ENCODE results near the gene PKP4. TPM values are rescaled to one million over a fixed set of nuclear protein-coding genes. Genes with fewer than 3 reads are reported as not detected.

PKP4 gene
- total RNA-seq, 1 donor from 2014 or later, result 41.0 TPM

DNA sequence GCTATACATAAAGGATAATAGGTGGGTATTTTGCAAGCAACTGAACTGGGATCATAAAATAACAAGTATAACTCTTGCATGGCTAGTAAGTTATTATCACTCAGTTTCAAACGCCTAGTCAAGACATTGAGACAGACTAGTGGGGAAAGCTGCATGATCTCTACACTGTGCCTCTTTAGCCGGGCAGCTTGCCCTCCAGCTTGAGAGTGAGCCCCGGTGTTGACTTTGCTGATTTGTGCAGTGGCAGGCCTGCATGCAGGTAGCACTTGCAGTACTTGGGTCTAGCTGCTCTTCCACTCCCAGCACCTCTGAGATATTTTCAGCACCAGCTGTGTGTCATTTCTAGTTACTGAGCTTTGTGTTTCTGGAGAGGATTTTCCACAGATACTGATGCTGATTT is 219.5 kb downstream of the PKP4 start:
- TF ChIP-seq, protein P1, sequence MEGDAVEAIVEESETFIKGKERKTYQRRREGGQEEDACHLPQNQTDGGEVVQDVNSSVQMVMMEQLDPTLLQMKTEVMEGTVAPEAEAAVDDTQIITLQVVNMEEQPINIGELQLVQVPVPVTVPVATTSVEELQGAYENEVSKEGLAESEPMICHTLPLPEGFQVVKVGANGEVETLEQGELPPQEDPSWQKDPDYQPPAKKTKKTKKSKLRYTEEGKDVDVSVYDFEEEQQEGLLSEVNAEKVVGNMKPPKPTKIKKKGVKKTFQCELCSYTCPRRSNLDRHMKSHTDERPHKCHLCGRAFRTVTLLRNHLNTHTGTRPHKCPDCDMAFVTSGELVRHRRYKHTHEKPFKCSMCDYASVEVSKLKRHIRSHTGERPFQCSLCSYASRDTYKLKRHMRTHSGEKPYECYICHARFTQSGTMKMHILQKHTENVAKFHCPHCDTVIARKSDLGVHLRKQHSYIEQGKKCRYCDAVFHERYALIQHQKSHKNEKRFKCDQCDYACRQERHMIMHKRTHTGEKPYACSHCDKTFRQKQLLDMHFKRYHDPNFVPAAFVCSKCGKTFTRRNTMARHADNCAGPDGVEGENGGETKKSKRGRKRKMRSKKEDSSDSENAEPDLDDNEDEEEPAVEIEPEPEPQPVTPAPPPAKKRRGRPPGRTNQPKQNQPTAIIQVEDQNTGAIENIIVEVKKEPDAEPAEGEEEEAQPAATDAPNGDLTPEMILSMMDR (conservative IDR thresholded peaks at IDR 0.05; ENCODE audit: low read depth, low read length), result no peak
- DNase-seq (ENCODE audit: low read depth), result no peak
- no peak overlapping the region for H3K4me3 ChIP-seq (ENCODE audit: low read depth, low read length)

DNA sequence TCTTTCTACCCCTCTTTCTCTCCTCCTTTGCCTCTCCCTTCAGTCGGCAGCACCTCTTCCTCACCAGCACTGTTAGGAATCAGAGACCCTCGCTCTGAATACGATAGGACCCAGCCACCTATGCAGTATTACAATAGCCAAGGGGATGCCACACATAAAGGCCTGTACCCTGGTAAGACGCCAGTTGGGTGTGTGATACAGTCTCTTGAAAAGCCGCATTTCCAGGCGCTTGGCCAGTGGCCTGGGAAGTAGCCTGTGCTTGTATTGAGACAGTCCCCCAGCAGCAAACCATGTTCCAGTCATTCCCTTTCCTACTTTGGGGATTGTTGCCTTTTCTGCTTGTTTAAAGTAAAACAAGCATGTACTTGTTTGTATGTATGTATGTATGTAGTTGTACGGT is 219.9 kb downstream of the PKP4 start:
- TF ChIP-seq, protein P1 (conservative IDR thresholded peaks at IDR 0.05; ENCODE audit: low read depth, low read length), result no peak

DNA sequence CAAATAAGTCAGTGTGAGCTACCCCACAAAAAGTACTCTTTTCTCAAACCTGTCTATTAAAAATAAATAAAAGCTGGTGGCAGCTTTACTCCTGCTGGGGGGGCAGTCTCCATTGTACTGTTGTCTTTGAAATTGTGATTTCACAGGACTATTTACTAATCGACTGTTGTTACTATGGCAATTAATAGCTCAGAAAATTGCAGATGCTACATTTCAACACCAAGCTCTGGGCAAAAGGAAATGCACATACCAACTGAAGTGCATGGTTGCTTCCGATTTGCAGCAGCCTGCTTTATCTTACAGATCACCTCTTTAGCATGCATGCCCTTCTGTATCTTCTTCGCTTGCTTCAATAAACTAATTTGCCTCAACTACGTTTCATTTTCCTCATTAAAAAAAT is 220.8 kb downstream of the PKP4 start:
- DNase-seq (ENCODE audit: low read depth), result no peak
- TF ChIP-seq, protein P1 (conservative IDR thresholded peaks at IDR 0.05; ENCODE audit: low read depth, low read length), result no peak
- no peak overlapping the region for H3K4me3 ChIP-seq (ENCODE audit: low read depth, low read length)

More for the DNA sequence above, 219.9 kb downstream of the PKP4 start:
- DNase-seq (ENCODE audit: low read depth), result no peak
- no peak overlapping the region for H3K4me3 ChIP-seq (ENCODE audit: low read depth, low read length)

DNA sequence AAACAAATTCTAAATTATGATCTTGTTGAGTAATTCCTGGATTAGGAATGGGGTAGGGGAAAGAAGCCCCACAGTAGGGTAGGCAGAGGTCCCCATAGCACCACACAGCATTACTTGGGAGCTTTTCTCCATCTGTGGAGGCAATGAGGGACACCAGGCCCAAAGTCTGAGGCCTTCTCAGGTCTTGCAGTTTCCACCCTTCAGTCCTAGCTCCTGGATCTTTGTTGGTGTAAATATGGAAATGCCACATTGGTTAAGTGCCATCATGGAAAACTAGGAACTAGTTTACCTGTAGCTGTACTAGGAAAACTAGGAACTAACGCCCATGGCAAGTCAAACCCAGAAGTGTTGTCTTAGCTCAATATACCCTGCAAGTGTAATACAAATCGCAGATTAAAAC is 225.1 kb downstream of the PKP4 start:
- DNase-seq (ENCODE audit: low read depth), result no peak

DNA sequence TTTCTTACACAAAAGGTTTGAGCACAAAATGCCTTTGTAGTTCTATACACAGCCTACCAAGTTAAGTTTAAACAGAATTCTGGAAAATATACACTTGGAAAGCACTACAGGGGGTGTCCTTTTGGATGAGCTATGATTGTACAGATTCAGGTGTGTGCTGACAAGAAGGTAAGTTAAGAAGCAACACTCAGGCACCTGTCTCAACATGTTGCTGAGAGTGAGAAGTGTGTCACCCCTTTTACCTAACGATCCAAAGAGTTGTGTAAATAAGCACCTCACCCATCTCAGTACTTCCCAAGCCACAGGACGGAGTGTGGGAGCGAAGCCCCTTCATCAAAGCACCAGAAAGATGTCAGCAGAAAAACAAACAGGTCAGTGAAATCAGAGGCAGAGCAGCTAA is 228.9 kb downstream of the PKP4 start:
- no peak overlapping the region for H3K4me3 ChIP-seq (ENCODE audit: low read depth, low read length)
- no peak for DNase-seq (ENCODE audit: low read depth)
- TF ChIP-seq, protein P1 (conservative IDR thresholded peaks at IDR 0.05; ENCODE audit: low read depth, low read length), result no peak

More for the DNA sequence above, 225.1 kb downstream of the PKP4 start:
- no peak overlapping the region for H3K4me3 ChIP-seq (ENCODE audit: low read depth, low read length)
- TF ChIP-seq, protein P1 (conservative IDR thresholded peaks at IDR 0.05; ENCODE audit: low read depth, low read length), result no peak

DNA sequence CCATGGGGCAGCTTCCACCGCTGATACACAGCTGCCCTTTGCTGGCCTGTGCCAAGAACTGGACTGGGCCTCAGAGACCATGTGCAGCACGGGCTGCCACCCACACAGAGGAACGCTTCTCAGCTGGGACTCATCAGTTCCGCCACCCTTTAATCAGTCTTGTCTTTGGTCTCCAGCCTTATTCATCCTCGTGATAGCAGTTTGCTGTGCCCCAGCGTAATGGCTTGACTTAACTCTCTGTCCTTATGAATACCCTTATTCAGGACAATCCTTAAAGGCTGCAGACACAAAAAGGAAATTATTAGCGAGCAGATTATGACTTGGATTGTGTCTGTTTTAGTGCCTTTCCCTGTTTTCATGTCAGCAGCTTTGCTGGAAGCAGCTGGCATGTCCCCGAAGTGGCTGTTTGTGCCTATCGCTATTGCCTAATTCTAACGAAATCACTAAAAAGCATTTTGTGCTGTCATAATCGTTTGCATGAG is 229.5 kb downstream of the PKP4 start:
- no peak for DNase-seq (ENCODE audit: low read depth)
- TF ChIP-seq, protein P1 (conservative IDR thresholded peaks at IDR 0.05; ENCODE audit: low read depth, low read length), result no peak
- H3K4me3 ChIP-seq (ENCODE audit: low read depth, low read length), result no peak overlapping the region

DNA sequence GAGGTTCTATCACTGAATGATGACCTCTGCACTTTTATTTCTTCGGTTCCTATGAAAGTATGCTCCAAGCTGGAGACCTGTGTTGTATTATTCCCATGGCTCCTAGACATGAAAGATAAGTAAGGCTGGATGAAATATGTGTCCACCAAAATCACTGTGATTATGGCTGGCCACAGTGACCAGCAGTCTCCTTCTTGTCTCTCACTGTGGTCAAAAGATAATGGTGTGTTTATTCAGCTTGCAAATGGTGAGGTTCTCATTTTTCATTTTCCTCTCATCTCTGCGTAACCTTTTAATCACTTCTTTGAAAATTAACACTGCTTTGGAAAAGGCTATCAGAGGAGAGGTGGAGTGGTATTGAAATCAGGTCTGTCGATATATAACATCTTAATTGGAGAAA is 230.6 kb downstream of the PKP4 start:
- no peak for DNase-seq (ENCODE audit: low read depth)
- TF ChIP-seq, protein P1 (conservative IDR thresholded peaks at IDR 0.05; ENCODE audit: low read depth, low read length), result no peak

More for the DNA sequence above, 230.6 kb downstream of the PKP4 start:
- H3K4me3 ChIP-seq (ENCODE audit: low read depth, low read length), result no peak overlapping the region
